ENCODE measurements around the gene JPH2. TPM values are rescaled to one million over a fixed set of nuclear protein-coding genes. Genes with fewer than 3 reads are reported as not detected.

The JPH2 gene
- polyA plus RNA-seq, 3 donors, result 0.43 to 3.0 (median 1.6) TPM

DNA sequence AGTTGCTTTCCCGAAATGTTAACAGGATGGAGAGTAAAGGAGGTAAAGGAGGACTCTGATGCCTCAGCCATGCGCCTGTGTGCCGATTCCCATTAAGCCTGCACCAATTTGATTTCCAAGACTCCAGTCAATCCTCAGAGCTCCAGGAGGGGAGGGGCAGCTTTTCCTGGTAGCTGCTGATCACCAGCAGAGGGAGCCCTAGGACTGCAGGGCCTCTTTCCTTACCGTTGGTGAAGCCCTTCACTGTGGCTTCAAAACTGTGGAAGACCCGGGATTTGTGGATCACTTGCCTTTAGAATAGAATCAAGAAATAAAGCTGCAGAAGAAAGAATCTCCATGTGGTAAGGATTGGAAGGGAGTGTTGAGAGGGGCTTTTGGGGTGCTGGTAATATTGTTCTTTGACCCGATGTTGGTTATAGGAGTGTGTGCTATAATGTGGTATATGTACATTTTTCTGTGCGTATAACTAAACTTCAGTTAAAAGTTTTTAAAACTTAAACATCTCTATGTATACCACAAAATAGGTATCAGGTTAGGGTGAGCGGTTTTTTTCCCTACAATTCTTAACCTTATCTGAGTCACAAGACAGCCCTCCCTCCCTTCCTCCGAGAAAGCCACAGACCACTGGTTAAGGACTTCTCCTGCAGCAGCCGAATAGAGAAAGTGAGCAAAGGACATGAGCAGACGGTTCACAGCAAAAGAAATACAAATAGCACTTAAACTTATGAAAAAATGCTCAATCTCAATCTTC lies 30.5 kb upstream of the JPH2 start:
- H3K27ac ChIP-seq (ENCODE audit: low read depth, low read length), result no peak overlapping the region
- 42 to 43% (median 42%) methylated on average over 11 of the region's 11 CpGs for WGBS, 3 donors

DNA sequence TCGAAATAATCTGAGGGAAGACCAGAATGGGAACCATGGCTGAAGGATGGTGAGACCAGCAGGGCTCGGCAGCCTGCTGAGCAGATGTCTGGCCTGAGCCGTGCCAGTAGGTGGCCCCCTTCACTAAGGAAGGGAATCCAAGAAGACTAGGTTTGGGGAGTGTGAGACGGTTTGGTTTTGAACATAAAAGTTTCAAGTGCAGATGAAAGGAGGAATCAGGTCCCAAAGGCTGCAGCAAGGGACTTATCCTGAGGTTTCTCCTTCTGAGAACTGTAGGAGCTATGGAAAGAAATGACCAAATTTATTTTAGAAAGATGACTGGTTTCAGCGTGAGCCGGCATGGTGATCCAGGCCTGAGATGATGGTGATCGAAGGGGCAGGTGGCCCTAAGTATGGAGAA lies 28.1 kb upstream of the JPH2 start:
- H3K27ac ChIP-seq (ENCODE audit: low read depth, low read length), result no peak overlapping the region
- 50 to 51% (median 51%) methylated on average over 7 of the region's 7 CpGs for WGBS, 3 donors

DNA sequence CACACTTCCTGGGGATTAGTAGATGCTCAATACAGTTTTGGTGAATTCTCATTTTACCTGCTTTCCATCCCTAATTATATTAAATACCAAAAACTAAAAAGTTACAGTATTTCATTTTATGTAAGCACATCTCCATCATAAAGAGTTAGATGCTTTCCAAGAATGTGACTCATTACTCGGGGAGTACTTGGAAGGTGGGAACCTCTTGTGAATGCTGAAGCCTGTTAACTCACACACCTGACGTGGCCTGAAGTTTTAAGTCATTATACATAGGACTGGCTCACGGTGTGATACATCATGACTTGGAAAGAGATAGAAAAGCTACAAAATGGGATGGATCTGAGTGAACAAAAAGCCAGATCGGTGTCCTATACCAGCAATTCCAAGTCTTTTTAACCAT lies 25.8 kb upstream of the JPH2 start:
- WGBS, 3 donors, result 80 to 84% (median 83%) methylated on average over 4 of the region's 4 CpGs
- no peak overlapping the region for H3K27ac ChIP-seq (ENCODE audit: low read depth, low read length)

DNA sequence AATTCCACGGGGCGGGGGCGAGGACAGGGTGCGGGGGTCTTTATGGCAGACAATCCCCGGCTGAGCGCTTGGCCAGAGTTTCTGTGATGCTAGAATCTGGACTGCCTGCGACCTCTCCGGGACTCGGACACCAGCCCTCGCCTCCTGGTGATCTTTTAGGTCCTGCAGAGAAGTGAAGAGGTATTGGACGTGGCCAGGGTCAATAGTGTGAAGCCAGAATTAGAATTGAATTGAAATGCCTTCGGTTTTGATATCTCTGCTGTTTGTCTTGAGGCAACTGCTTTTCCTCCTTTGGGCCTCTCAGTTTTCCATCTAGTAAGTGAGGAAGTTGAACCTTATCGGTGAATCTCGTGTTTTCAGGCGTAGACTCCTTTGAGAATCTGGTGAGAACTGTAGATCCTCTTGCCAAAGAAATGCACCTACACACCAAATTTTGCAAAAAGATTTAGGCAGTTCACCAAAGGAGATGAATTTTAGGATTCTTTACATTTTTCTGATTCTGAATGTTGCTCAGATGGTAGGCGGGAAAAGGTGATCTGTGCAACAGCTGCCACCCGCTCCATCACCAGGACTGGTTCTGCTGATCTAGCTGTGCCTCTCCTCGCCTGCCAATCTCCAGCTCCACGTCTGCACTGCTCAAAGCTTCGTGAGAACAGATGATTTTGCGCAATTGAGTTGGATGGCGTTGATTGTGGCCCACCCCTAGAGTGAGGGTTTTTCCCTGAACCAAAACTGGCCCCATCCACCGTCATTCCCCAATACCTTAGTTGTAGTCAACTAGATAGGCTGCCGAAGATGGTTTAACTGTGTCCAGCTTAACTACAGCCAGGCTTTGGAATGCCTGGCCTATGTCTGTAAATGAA lies 24.4 kb upstream of the JPH2 start:
- peak overlapping the region; percentile 29 for H3K27ac ChIP-seq (ENCODE audit: low read depth, low read length)
- WGBS, 3 donors, result 6 to 11% (median 10%) methylated on average over 24 of the region's 24 CpGs

DNA sequence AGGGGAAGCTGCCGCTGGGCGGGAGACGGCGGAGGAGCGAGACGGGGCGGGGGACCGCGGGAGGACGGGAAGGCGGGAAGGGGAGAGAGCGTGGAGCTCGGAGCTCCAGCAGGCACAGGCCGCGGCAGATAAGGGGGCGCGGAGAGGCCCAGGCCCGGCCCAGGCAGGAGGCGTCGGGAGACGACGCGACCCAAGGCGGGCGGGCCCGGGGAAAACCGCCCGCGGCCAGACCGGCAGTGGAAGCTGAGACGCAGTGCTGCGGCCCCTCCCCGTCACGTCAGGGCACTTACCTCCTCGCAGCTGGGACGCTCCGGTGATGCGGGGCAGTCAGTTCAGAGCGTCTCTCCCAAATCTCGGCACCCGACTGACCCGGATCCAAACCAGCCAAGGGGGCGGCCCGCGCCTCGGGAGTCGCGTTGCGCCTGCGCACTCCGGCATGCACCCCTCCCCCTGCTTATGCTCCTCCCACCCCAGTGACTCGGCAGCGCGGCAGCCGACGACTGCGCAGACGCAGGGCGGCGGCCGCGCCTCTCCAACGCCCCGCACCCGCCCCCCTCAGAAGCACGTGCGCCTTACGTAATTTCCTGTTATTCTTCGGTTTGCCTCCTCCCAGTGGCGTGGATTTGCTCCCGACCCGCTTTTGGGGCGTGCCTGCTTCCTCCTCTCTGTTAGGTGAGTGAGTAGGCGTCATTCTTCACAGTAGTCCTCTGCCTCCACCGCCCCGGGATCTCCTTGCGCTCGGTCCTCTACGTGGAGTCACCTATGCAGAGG lies 23.6 kb upstream of the JPH2 start, which contains the start of gene OSER1:
Gene OSER1, minus strand, starts transcription at position 366 of the 771 bp plus-strand sequence. CDS start 3,814 bp downstream, outside the sequence.
- WGBS, 3 donors, result 0% methylated on average over 66 to 79 of the region's 79 CpGs
- H3K27ac ChIP-seq (ENCODE audit: low read depth, low read length), result peak within 1 kb of the TSS; percentile 86

DNA sequence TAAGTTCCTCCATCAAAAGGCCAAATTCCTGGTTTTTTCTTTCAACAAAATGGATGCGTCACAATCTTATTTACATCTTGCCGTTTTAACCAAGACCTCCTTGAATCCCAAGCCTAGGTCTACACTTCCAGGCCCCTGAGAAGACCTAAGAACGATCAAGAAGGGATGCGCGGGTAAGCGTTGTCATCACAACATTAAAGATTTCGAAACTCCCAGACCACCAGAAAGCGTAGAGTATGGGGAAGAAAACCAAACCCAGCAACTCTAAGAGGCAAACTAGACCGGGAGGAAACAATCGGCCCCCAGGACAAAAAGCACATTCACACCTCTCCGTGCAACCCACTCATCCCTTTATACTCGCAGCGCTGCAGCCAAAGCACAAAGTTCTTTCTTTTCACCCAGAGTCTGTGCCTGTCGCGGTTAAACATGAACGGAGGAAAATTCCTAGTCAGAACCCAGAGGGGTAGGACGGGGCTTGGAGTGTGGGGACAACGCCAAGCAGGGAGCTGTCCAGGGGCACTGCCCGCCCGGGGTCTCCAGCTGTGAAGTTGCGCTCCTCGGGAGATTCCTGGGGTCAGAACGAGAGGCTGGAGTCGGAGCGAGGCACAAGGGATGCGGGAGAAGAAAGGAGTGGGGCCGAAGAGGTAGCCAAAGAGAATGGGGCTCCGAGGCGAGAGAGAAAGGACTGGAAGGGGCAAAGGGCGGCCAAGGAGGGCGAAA lies 22.9 kb upstream of the JPH2 start:
- WGBS, 3 donors, result 1 to 2% (median 1%) methylated on average over 31 of the region's 31 CpGs
- peak overlapping the region; percentile 86 for H3K27ac ChIP-seq (ENCODE audit: low read depth, low read length)

DNA sequence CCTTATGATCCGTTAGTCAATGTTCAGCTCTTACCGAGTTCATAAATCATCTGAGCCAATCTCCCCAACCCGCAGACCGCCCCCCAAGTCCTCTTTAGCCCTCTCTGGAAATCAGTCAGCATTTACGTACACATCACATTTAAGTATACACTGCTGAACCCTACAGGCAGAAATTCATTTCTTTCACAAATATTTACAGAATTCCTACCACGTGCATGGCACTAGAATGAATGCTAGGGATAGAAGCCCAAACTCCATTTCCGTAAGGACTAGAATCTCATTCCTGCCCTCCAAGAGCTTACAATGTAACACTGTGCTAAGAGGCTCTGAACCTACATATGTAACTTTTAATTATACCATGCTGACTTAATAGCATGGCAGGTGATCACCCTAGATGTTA lies 21.8 kb upstream of the JPH2 start:
- WGBS, 3 donors, result 24 to 33% (median 27%) methylated on average over 7 of the region's 7 CpGs
- no peak overlapping the region for H3K27ac ChIP-seq (ENCODE audit: low read depth, low read length)

DNA sequence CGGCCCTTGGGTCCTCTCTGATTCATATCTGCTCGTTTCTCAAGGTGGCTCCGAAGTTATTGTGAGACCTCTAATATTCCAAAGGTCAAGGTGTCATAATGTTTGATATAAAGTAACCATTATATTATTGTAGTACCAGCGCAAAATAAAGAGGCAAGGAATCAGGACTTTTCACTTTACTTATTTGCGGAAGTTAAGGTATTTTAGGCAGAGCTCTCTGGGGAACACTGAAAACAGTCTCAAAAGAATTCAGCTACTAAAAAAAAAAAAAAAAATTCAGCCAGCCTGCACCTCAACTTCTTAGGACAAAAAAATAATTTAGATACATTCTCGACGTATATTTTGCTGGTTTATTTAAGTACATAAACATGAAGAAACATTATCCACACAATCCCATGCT lies 21.2 kb upstream of the JPH2 start:
- WGBS, 3 donors, result 49 to 51% (median 50%) methylated on average over 7 of the region's 7 CpGs
- no peak overlapping the region for H3K27ac ChIP-seq (ENCODE audit: low read depth, low read length)

DNA sequence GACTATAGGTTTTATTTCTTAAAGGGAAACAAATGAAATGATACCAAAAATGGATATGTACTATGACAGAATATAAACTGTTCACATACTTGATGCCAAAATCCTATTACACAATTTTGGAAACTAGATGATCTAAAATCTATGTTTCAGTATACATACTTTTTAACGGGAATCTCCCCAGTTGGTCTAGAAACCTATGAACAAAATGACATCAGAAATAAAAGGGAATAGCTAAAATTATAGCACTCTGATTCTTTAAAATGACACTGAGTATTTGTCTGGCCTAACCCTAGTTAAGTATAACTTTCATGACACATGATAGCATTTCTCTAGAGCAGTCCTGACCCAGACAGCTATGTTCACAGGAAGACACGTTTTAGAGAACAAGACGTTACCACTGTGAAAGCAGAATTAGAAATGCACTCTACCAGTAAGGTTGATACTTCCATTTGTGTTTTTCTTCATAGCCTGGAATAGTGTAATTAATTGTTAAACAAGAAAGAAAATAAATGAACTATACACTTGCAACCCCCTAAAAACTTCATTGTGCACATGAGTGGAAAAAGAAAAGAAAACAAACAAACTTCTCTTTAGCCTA lies 20.2 kb upstream of the JPH2 start:
- 30 to 49% (median 33%) methylated on average over 3 of the region's 3 CpGs for WGBS, 3 donors
- no peak overlapping the region for H3K27ac ChIP-seq (ENCODE audit: low read depth, low read length)

DNA sequence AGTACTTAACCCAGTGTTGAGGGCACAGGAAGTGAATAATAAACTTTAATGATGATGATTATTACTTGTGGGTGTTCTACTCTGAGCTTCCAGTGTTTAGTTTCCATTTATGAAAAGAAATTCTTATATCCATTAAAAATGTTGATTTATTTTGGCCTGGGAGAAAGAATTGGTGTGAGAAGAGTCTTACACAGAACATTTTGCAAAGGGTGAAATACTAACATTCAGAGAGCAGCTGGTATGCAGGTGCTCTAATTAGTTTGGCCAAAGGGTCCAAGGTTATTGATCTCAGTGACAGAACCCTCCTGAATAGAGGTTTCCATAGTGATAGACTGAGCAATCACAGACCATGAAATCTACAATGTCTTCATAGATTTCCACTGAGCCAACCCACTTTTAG lies 19.1 kb upstream of the JPH2 start:
- H3K27ac ChIP-seq (ENCODE audit: low read depth, low read length), result no peak overlapping the region

DNA sequence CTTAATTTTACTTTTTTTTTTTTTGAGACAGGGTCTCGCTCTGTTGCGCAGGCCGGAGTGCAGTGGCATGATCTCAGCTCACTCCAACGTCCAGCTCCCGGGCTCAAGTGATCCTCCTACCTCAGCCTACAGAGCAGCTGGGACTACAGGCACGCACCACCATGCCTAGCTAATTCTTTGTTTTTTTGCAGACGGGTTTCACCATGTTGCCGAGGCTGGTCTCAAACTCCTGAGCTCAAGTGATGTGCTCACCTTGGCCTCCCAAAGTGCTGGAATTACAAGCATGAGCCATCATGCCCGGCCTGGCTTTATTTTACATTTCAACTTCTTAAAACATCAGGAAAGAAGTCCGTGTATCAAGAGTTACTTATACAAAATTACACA lies 17.8 kb upstream of the JPH2 start:
- WGBS, 3 donors, result 87 to 92% (median 90%) methylated on average over 10 of the region's 10 CpGs
- H3K27ac ChIP-seq (ENCODE audit: low read depth, low read length), result no peak overlapping the region

DNA sequence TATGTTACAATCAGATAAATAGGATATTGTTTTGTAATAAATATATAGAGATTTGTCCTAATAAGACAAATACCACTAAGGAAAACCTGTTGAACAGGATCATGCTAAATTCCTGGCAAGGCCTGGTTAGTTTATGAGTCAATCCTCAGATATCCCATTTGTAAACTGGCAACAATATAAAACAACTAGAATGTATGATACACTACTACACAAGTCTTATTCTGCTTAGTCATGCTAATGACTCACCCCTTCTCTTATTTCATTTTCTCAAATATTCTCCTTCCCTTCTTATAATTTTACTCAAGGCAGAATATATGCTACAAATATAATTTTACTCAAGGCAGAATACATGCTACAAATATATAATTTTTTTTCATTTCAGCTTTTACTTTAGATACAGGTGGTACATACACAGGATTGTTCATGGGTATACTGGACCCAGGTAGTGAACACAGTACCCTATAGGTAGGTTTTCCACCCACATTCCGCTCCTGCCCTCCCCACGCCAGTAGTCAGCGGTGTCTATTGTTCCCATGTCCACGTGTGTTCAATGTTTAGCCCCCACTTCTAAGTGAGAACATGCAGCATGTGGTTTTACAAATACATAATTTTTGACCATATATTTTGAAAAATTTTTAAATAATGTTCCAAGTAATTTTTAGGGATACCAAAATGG lies 17.3 kb upstream of the JPH2 start:
- no peak overlapping the region for H3K27ac ChIP-seq (ENCODE audit: low read depth, low read length)
- WGBS, 3 donors, result 91 to 93% (median 92%) methylated on average over 4 of the region's 4 CpGs

DNA sequence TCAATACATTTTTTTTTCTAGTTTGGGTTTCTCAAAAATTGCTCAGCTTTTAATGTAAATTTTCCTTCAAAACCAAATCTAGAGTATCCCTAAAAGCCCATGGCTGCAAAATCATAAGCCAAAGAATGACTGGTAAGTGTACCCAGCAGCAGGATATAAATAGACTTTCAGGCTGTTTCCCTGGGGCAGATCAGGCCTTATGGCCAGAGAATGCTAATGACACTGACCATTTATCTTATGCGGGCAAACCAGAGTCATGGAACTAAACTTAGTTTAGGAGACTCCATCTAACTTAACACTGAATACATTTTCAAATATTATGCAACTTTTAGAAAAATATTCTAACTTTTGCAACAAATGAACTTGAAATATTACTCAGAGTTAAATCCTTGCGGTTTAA lies 16.2 kb upstream of the JPH2 start:
- WGBS, 3 donors, result 56 to 95% (median 79%) methylated on average over 2 of the region's 2 CpGs
- H3K27ac ChIP-seq (ENCODE audit: low read depth, low read length), result no peak overlapping the region

DNA sequence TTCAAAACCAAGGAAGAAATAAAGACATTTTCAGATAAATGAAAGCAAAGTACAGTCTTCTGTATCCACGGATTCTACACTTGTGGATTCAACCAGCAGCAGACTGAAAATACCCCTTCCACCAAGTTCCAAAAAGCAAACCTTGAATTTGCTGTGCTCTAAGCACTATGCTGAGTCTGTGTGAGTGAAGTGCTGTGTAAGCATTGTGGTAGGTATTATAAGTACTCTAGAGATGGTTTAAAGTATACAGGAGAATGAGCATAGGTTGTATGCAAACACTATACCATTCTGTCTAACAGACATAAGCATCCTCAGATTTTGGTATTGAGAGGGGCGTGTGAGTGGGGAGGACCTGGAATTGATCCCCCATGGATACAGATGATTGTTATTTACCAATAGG lies 14.0 kb upstream of the JPH2 start:
- H3K27ac ChIP-seq (ENCODE audit: low read depth, low read length), result no peak overlapping the region
- WGBS, 3 donors, result 45 to 95% (median 73%) methylated on average over 2 of the region's 2 CpGs

DNA sequence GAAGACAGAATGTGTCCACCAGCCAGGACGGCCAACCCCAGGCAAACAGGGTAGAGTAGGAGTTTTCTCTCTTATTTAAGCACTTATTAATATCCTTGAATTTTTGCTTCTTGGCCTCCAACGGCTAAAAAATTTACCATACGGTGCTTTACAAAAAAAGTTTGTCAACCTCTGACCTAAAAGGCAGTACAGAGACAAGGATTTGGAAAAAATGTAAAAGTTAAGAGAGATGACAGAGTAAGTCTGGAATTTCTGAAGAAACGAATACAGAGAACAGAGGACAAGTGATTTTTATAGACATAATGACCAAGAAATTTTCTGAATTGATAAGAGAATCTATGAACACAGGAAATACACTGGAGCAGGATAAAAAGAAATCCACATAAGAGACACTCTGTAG lies 13.4 kb upstream of the JPH2 start:
- no peak overlapping the region for H3K27ac ChIP-seq (ENCODE audit: low read depth, low read length)
- 76 to 87% (median 81%) methylated on average over 4 of the region's 4 CpGs for WGBS, 3 donors

DNA sequence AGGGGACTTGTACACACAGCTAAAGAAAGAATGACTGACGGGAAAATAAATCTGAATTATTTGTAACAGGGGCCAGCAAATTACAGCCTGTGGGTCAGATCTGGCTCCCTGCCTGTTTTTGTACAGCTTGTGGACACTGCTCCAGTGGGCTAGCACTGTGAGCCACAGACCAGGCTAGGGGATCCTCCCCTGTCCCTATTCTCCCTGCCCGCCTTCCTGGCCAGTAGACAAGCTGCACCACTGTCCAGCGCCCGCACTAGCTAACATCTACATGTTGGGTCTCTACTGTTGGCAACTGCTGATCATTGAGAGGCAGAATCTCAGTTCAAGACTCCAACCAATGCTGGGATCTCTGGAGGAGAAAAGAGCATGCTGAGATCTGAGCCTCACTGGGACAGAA lies 12.9 kb upstream of the JPH2 start:
- WGBS, 3 donors, result 92 to 95% (median 94%) methylated on average over 4 of the region's 4 CpGs
- no peak overlapping the region for H3K27ac ChIP-seq (ENCODE audit: low read depth, low read length)

DNA sequence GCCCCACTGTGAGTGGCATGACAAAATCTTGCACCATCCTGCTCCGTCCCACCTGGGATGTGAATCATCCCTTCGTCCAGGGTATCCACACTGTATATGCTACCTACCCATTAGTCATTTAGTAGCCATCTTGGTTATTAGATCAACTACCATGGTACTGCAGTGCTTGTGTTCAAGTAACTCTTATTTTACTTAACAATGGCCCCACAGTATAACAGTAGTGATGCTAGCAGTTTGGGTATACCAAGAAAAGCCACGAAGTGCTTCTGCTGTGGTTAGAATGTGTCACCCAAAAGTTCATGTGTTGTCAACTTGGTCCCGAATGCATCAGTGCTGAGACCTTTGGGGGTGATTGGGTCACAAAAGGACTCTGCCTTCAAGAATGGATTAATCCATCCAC lies 11.9 kb upstream of the JPH2 start:
- H3K27ac ChIP-seq (ENCODE audit: low read depth, low read length), result no peak overlapping the region
- 81 to 93% (median 92%) methylated on average over 4 of the region's 4 CpGs for WGBS, 3 donors

DNA sequence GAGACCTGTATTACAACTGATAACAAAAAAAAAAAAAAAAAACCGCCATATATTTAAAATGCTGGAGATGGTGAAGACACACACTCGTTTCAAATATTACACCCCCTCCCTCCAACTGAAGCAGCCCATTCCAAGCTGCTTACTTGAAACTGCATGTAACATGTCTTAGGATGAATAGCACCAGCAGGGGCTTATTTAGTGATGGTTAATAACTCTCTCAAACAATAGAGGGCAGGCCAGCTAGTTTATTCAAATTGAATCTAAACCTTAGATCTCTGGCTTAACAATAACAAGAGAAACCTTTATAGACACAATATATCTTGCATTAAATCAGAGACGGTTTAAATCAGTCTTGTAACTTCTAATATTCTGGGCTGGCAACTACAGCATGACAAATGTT lies 9.3 kb upstream of the JPH2 start:
- 68 to 84% (median 79%) methylated on average over 3 of the region's 3 CpGs for WGBS, 3 donors
- H3K27ac ChIP-seq (ENCODE audit: low read depth, low read length), result no peak overlapping the region
